Measurements from ENCODE around the gene F2. TPM values are rescaled to one million over a fixed set of nuclear protein-coding genes. Genes with fewer than 3 reads are reported as not detected.

F2 gene
- polyA plus RNA-seq, 1 experiment: not detected

GRCh38 chr11:46682773-46683752, 36.0 kb upstream of the F2 start:
- Histone ChIP-seq H3K27me3 (ENCODE audit: control insufficient read depth, insufficient read depth, low read length) (no peaks in the 10 kb centered on the region), H3K9me3 (ENCODE audit: control insufficient read depth, insufficient read depth, low read length) (no peaks in the 10 kb centered on the region), H3K4me3 (ENCODE audit: low read depth, low read length) (no peak overlapping the region), H3K27ac (ENCODE audit: low read depth, low read length) (no peak overlapping the region)
- no peak for TF ChIP-seq CTCF (IDR thresholded peaks at IDR 0.05; ENCODE audit: low read depth, low read length)
- ChIA-PET POLR2A (interaction anchor here (0.7 to 1.8 kb wide), 3 partner anchors 8 to 202 kb away, joined by 3 to 7 read pairs (median 4); partner anchors contain the start of genes ARHGAP1 and ZNF408), CTCF (interaction anchor here (0.6 kb wide), 1 partner anchor 36 kb away, joined by 3 read pairs; no protein-coding TSS in a partner anchor)
- DNase-seq (ENCODE audit: low read depth, low spot score): no peak

DNA sequence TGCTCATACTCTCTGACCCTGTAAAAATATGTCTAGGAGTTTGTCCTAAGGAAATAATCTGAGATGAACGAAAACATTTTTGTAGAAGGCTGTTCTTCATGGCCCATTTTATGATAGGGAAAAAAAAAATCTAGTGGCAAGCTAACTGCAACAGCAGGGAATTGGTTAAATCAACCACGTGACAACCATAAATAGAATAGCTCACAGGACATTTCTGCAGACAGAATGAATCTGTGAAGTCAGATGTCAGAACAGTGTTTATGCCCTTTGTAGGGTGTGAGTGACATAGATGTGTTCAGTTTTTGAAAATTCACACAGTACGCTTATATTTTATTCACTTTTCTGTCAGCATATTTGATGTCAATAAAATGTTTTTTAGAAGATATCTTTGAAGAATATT, 34.6 kb upstream of the F2 start:
- H3K27me3 ChIP-seq (ENCODE audit: control insufficient read depth, insufficient read depth, low read length): no peaks in the 10 kb centered on the region
- no peak for TF ChIP-seq CTCF (IDR thresholded peaks at IDR 0.05; ENCODE audit: low read depth, low read length)
- H3K9me3 ChIP-seq (ENCODE audit: control insufficient read depth, insufficient read depth, low read length): no peaks in the 10 kb centered on the region
- H3K4me3 ChIP-seq (ENCODE audit: low read depth, low read length): no peak overlapping the region
- ChIA-PET CTCF (interaction anchor here (1.3 kb wide), 1 partner anchor 13 kb away, joined by 3 read pairs; no protein-coding TSS in a partner anchor), POLR2A (interaction anchor here (0.8 to 1.8 kb wide), 2 partner anchors 8 to 9 kb away, joined by 3 to 7 read pairs; no protein-coding TSS in a partner anchor)
- H3K27ac ChIP-seq (ENCODE audit: low read depth, low read length): no peak overlapping the region
- no peak for DNase-seq (ENCODE audit: low read depth, low spot score)

- Histone ChIP-seq H3K4me3 (ENCODE audit: low read depth, low read length) (no peak overlapping the region), H3K9me3 (ENCODE audit: control insufficient read depth, insufficient read depth, low read length) (no peaks in the 10 kb centered on the region), H3K27me3 (ENCODE audit: control insufficient read depth, insufficient read depth, low read length) (no peaks in the 10 kb centered on the region), H3K27ac (ENCODE audit: low read depth, low read length) (peak overlapping the region; percentile 86)
- ChIA-PET POLR2A (interaction anchor here (0.6 to 2.4 kb wide), 4 partner anchors 9 to 29 kb away, joined by 3 to 8 read pairs (median 4); partner anchors contain the start of genes ARHGAP1 and ZNF408), CTCF (interaction anchor here (1.1 kb wide), 1 partner anchor 15 kb away, joined by 3 read pairs; no protein-coding TSS in a partner anchor)
- TF ChIP-seq CTCF (IDR thresholded peaks at IDR 0.05; ENCODE audit: low read depth, low read length): no peak
- DNase-seq (ENCODE audit: low read depth, low spot score): peak; percentile 78
These were observed 31.9 kb upstream of the F2 start for GRCh38 chr11:46686886-46687795.

GRCh38 chr11:46690702-46691101, 28.3 kb upstream of the F2 start:
- TF ChIP-seq CTCF (IDR thresholded peaks at IDR 0.05; ENCODE audit: low read depth, low read length): no peak
- Histone ChIP-seq H3K27me3 (ENCODE audit: control insufficient read depth, insufficient read depth, low read length) (no peaks in the 10 kb centered on the region), H3K27ac (ENCODE audit: low read depth, low read length) (no peak overlapping the region), H3K4me3 (ENCODE audit: low read depth, low read length) (no peak overlapping the region), H3K9me3 (ENCODE audit: control insufficient read depth, insufficient read depth, low read length) (no peaks in the 10 kb centered on the region)
- ChIA-PET CTCF (interaction anchor here (0.6 kb wide), 1 partner anchor 200 kb away, joined by 3 read pairs; no protein-coding TSS in a partner anchor), POLR2A (no interaction called here)
- no peak for DNase-seq (ENCODE audit: low read depth, low spot score)
